Osteocyte (in vitro differentiated cells): ENCODE data around the gene MAML1. TPM values are rescaled to one million over a fixed set of nuclear protein-coding genes. Genes with fewer than 3 reads are reported as not detected.

Experiments used
- DNase-seq: peaks from one replicate; pipeline ENCODE4 v3.0.0; 2021; ENCODE audit warnings: mixed read lengths; ENCODE audit not compliant: unreplicated experiment; ENCODE audit errors: extremely low spot score
- H3K27ac Mint-ChIP-seq: one replicate; pipeline ENCODE4 v1.8.0; 2021; ENCODE audit warnings: mild to moderate bottlenecking, mixed read lengths; ENCODE audit not compliant: unreplicated experiment
- H3K27me3 Mint-ChIP-seq: one replicate; pipeline ENCODE4 v1.8.0; 2021; ENCODE audit warnings: mixed read lengths; ENCODE audit not compliant: unreplicated experiment
- H3K36me3 Mint-ChIP-seq: one replicate; pipeline ENCODE4 v1.8.0; 2021; ENCODE audit warnings: mixed read lengths; ENCODE audit not compliant: unreplicated experiment
- H3K4me1 Mint-ChIP-seq: one replicate; pipeline ENCODE4 v1.8.0; 2021; ENCODE audit warnings: mixed read lengths; ENCODE audit not compliant: unreplicated experiment
- H3K4me3 Mint-ChIP-seq: one replicate; pipeline ENCODE4 v1.8.0; 2021; ENCODE audit warnings: mild to moderate bottlenecking, moderate library complexity, mixed read lengths; ENCODE audit not compliant: unreplicated experiment
- H3K9me3 Mint-ChIP-seq: one replicate; pipeline ENCODE4 v1.8.0; 2021; ENCODE audit warnings: mixed read lengths; ENCODE audit not compliant: unreplicated experiment
- CTCF ChIP-seq: fragments of 200-600 bp; sonication (generic); IDR thresholded peaks from 2 replicates; pipeline ENCODE4 v1.5.0; 2021; ENCODE audit warnings: antibody characterized with exemption, mild to moderate bottlenecking, moderate library complexity
- total RNA-seq: library from RNA; stranded (reverse); gene quantifications from 2 replicates; pipeline ENCODE4 v1.2.1, GENCODE V29; 2021

Gene MAML1
- total RNA-seq, 1 donor from 2014 or later, result 34.1 TPM

GRCh38 chr5:179794171-179794570 is 61.5 kb downstream of the MAML1 start:
- Mint-ChIP-seq H3K27ac (no peak overlapping the region), H3K4me3 (peak overlapping the region; percentile 60), H3K27me3 (no peaks in the 10 kb centered on the region), H3K4me1 (peaks cover 14% of the 10 kb centered on the region), H3K36me3 (peaks cover 5% of the 10 kb centered on the region), H3K9me3 (no peaks in the 10 kb centered on the region)
- no peak for TF ChIP-seq CTCF
- no peak for DNase-seq

GRCh38 chr5:179794575-179794974 is 62.0 kb downstream of the MAML1 start:
- H3K36me3 Mint-ChIP-seq, result peaks cover 9% of the 10 kb centered on the region
- H3K27ac Mint-ChIP-seq, result no peak overlapping the region
- TF ChIP-seq CTCF, result no peak
- peaks cover 14% of the 10 kb centered on the region for H3K4me1 Mint-ChIP-seq
- no peaks in the 10 kb centered on the region for H3K9me3 Mint-ChIP-seq
- H3K4me3 Mint-ChIP-seq, result peak overlapping the region; percentile 60
- no peaks in the 10 kb centered on the region for H3K27me3 Mint-ChIP-seq
- DNase-seq, result no peak

GRCh38 chr5:179795049-179795862 is 62.6 kb downstream of the MAML1 start:
- peaks cover 10% of the 10 kb centered on the region for H3K36me3 Mint-ChIP-seq
- peak overlapping the region; percentile 60 for H3K4me3 Mint-ChIP-seq
- no peak overlapping the region for H3K27ac Mint-ChIP-seq
- H3K27me3 Mint-ChIP-seq, result no peaks in the 10 kb centered on the region
- no peak for DNase-seq
- no peaks in the 10 kb centered on the region for H3K9me3 Mint-ChIP-seq
- no peak for TF ChIP-seq CTCF
- H3K4me1 Mint-ChIP-seq, result peaks cover 14% of the 10 kb centered on the region

GRCh38 chr5:179795863-179796833 is 63.5 kb downstream of the MAML1 start:
- no peaks in the 10 kb centered on the region for H3K27me3 Mint-ChIP-seq
- TF ChIP-seq CTCF, result peak; percentile 96
- H3K27ac Mint-ChIP-seq, result peak overlapping the region; percentile 58
- DNase-seq, result peak; percentile 95
- H3K4me3 Mint-ChIP-seq, result peak overlapping the region; percentile 60
- H3K4me1 Mint-ChIP-seq, result peaks cover 14% of the 10 kb centered on the region
- no peaks in the 10 kb centered on the region for H3K9me3 Mint-ChIP-seq
- peaks cover 10% of the 10 kb centered on the region for H3K36me3 Mint-ChIP-seq
